K562 (cell line): Measurements from ENCODE around the gene AKAP10. TPM values are rescaled to one million over a fixed set of nuclear protein-coding genes. Genes with fewer than 3 reads are reported as not detected.
A peak's percentile ranks its signal among the peaks of the same experiment; 100 is the strongest.

Source experiments
- CC2D1A ChIP-seq: fragments of 450-650 bp; IDR thresholded peaks from 2 replicates; pipeline ENCODE4 v1.6.1; 2017; ENCODE audit warnings: mild to moderate bottlenecking
- CCNT2 ChIP-seq: IDR thresholded peaks from 2 replicates; pipeline ENCODE4 v1.6.1; 2011; ENCODE audit warnings: borderline replicate concordance, low read depth, mild to moderate bottlenecking, moderate library complexity, mixed read lengths, low read length; ENCODE audit not compliant: insufficient read length; ENCODE audit errors: extremely low read depth
- DNMT1 ChIP-seq: fragments of 450-650 bp; IDR thresholded peaks from 2 replicates; pipeline ENCODE4 v1.6.1; 2016; ENCODE audit warnings: antibody characterized with exemption, mild to moderate bottlenecking
- HNRNPL ChIP-seq: fragments of 200-400 bp; formaldehyde crosslinking; IDR thresholded peaks from 2 replicates; pipeline ENCODE4 v1.6.1; 2017; ENCODE audit warnings: low read depth, mild to moderate bottlenecking, low read length
- KLF10 ChIP-seq: fragments of 250-450 bp; sonication (Bioruptor Pico); IDR thresholded peaks from 2 replicates; pipeline ENCODE4 v1.6.1; 2021; ENCODE audit warnings: matching md5 sums
- MED1 ChIP-seq: sonication (generic); formaldehyde crosslinking; IDR thresholded peaks from 2 replicates; pipeline ENCODE4 v1.8.1; 2023; ENCODE audit warnings: missing genetic modification reagents, borderline replicate concordance
- PHF8 ChIP-seq: fragments of 200-600 bp; sonication (generic); IDR thresholded peaks from 2 replicates; pipeline ENCODE4 v1.6.1; 2012; ENCODE audit warnings: mixed run types, mild to moderate bottlenecking, inconsistent platforms, low read length, moderate library complexity, borderline replicate concordance
- ZNF140 ChIP-seq: fragments of 250-450 bp; sonication (Bioruptor Pico); IDR thresholded peaks from 2 replicates; pipeline ENCODE4 v1.8.0; 2021; ENCODE audit warnings: moderate library complexity, mild to moderate bottlenecking, inconsistent platforms
- ZNF239 ChIP-seq: fragments of 250-450 bp; sonication (Bioruptor Pico); IDR thresholded peaks from 2 replicates; pipeline ENCODE4 v1.4.0; 2020; ENCODE audit warnings: mild to moderate bottlenecking
- polyA plus RNA-seq, 8 experiments: library from polyadenylated mRNA; depleted of rRNA in 4 of 8; stranded (reverse) in 5 of 8; unstranded in 3 of 8; fragments of >200 nt; fragmentation: Nextera tagmentation in 2 of 8; fragmentation: Illumina TruSeq in 1 of 8; extraction: Ambion mirVana in 2 of 8; extraction: Trizol in 1 of 8; gene quantifications; 2 replicates each; pipeline versions ENCODE4 v1.2.1 to v1.2.3, GENCODE V29; 2011 to 2014; ENCODE audit warnings: inconsistent platforms in 1 of 8, missing spikeins in 1 of 8
- total RNA-seq, 7 experiments: library from RNA; depleted of rRNA in 6 of 7; stranded (reverse); fragments of >200 nt in 6 of 7; fragmentation: Illumina TruSeq in 2 of 7; extraction: Trizol in 2 of 7; gene quantifications; 2 replicates each; pipeline versions ENCODE4 v1.2.1 to v1.2.3, GENCODE V29; 2011 to 2021; ENCODE audit warnings: low replicate concordance in 1 of 7
- TF ChIP-seq, protein P1 (sequence below), 2 experiments: fragments of 450-650 bp; formaldehyde crosslinking in 1 of 2; IDR thresholded peaks; 2 replicates each; pipeline versions ENCODE4 v1.4.0 to v1.6.1; 2014 to 2020; ENCODE audit warnings: mild to moderate bottlenecking in 2 of 2, borderline replicate concordance in 1 of 2, low read depth in 1 of 2
- TF ChIP-seq, protein P2 (sequence below), 2 experiments: fragments of 450-650 bp in 1 of 2; sonication (generic) in 1 of 2; formaldehyde crosslinking in 1 of 2; IDR thresholded peaks in 1 of 2; conservative IDR thresholded peaks in 1 of 2; 2 replicates each; pipeline versions ENCODE4 v1.6.1 to v1.8.1; 2016 to 2023; ENCODE audit warnings: mild to moderate bottlenecking in 2 of 2, moderate library complexity in 2 of 2, inconsistent platforms in 1 of 2, missing genetic modification reagents in 1 of 2
- TF ChIP-seq, protein P3 (sequence below): fragments of 450-650 bp; IDR thresholded peaks from 2 replicates; pipeline ENCODE4 v1.7.0; 2016; ENCODE audit warnings: borderline replicate concordance

The AKAP10 gene
- total and polyA plus RNA-seq, 9 of the 15 experiments (the other 6 are each of a cell fraction or from before 2014, with no cell fraction given) = 4.0 to 20.3 (median 8.2) TPM

DNA sequence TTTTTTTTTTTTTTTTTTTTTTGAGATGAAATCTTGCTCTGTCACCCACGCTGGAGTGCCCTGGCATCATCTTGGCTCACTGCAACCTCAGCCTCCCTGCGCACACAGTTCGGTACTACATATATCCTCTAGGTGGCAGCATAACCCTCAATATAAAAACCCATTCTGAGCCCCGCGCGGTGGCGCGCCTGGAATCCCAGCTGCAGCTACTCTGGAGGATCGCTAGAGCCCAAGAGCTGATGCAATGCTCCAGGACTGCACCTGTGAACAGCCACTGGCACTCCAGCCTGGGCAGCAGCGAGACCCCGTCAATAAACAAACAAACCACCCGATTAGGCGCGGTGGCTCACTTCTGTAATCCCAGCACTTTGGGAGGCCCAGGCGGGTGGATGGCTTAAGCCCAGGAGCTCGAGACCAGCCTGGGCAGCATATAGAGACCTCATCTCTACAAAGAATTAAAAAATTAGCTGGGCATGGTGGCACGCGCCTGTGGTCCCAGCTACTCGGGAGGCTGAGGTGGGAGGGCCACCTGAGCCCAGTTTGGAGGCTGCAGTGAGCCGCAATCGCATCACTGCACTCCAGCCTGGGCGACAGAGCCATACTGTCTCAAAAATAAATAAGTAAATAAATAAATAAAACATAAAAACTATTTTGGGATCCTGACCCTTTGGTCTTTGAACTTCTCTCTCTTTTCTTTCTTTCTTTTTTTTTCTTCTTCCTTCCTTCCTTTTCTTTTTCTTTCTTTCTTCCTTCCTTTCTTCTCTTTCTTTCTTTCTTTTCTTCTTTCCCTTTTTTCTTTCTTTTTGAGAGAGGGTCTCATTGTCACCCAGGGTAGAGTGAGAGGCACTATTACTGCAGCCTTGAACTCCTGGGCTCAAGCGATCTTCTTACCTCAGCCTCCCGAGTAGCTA lies 15.4 kb upstream of the AKAP10 start (continued):
- TF ChIP-seq, protein P1, sequence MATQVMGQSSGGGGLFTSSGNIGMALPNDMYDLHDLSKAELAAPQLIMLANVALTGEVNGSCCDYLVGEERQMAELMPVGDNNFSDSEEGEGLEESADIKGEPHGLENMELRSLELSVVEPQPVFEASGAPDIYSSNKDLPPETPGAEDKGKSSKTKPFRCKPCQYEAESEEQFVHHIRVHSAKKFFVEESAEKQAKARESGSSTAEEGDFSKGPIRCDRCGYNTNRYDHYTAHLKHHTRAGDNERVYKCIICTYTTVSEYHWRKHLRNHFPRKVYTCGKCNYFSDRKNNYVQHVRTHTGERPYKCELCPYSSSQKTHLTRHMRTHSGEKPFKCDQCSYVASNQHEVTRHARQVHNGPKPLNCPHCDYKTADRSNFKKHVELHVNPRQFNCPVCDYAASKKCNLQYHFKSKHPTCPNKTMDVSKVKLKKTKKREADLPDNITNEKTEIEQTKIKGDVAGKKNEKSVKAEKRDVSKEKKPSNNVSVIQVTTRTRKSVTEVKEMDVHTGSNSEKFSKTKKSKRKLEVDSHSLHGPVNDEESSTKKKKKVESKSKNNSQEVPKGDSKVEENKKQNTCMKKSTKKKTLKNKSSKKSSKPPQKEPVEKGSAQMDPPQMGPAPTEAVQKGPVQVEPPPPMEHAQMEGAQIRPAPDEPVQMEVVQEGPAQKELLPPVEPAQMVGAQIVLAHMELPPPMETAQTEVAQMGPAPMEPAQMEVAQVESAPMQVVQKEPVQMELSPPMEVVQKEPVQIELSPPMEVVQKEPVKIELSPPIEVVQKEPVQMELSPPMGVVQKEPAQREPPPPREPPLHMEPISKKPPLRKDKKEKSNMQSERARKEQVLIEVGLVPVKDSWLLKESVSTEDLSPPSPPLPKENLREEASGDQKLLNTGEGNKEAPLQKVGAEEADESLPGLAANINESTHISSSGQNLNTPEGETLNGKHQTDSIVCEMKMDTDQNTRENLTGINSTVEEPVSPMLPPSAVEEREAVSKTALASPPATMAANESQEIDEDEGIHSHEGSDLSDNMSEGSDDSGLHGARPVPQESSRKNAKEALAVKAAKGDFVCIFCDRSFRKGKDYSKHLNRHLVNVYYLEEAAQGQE (IDR thresholded peaks at IDR 0.05; ENCODE audit: borderline replicate concordance) = peak; percentile 75; the same call in 1 of the 2 replicates
- TF ChIP-seq, protein P1 (CRISPR knock-in tag; IDR thresholded peaks at IDR 0.05; ENCODE audit: low read depth) = no peak
- TF ChIP-seq HNRNPL (no peak), PHF8 (no peak), ZNF140 (no peak), DNMT1 (no peak), ZNF239 (CRISPR knock-in tag) (no peak), CC2D1A (peak; percentile 16; the same call in 1 of the 2 replicates), CCNT2 (no peak), MED1 (CRISPR knock-in tag) (no peak), KLF10 (CRISPR knock-in tag) (no peak)
- TF ChIP-seq, protein P2, sequence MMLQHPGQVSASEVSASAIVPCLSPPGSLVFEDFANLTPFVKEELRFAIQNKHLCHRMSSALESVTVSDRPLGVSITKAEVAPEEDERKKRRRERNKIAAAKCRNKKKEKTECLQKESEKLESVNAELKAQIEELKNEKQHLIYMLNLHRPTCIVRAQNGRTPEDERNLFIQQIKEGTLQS (IDR thresholded peaks at IDR 0.05) = peak; percentile 90
- TF ChIP-seq, protein P2 (CRISPR knock-in tag; conservative IDR thresholded peaks at IDR 0.05) = no peak
- TF ChIP-seq, protein P3, sequence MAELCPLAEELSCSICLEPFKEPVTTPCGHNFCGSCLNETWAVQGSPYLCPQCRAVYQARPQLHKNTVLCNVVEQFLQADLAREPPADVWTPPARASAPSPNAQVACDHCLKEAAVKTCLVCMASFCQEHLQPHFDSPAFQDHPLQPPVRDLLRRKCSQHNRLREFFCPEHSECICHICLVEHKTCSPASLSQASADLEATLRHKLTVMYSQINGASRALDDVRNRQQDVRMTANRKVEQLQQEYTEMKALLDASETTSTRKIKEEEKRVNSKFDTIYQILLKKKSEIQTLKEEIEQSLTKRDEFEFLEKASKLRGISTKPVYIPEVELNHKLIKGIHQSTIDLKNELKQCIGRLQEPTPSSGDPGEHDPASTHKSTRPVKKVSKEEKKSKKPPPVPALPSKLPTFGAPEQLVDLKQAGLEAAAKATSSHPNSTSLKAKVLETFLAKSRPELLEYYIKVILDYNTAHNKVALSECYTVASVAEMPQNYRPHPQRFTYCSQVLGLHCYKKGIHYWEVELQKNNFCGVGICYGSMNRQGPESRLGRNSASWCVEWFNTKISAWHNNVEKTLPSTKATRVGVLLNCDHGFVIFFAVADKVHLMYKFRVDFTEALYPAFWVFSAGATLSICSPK = no peak
